GM21423 (cell line): ENCODE results near the gene NTF4.
"Not testable (repeated sequence)": the region's sequence is repeated elsewhere in the genome, so short reads cannot be mapped to it uniquely, and the experiment has no call there.

Experiments used
- ATAC-seq: cut with Tn5 transposase; IDR thresholded peaks from one replicate; pipeline ENCODE4 v1.9.1; 2021; ENCODE audit warnings: mild to moderate bottlenecking, moderate library complexity; ENCODE audit not compliant: unreplicated experiment

Gene NTF4

DNA sequence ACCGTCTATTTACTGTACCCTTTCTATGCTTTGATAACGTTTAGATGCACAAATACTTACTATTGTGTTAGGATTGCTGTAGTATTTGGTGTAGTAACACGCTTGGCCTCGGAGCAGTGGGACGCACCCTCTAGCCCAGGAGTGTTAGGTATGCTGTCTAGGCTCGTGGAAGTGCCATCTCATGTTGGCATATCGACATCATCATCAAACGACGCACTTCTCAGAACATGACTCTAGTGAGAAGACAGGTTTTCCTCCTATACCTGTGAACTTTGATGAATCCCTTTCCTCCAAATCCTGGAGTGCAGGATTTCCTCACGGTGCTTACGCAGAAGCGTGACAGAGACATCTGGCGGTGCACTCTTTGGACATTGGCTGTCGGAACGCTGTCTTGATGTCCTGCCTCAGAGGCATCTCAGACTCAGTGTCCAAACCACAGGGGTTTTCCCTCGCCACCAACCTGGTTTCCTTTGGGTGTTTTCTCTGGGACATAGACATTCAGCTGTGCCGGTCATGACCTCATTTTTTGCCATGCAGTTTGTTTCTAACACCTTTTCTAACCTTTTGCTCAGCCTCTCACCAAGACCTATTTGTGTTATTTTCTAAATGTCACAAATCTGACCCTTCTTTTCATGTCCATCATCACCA, 26.9 kb upstream of the NTF4 start:
- no peak for ATAC-seq

- no peak for ATAC-seq
These were observed 21.7 kb upstream of the NTF4 start for GRCh38 chr19:49086296-49086695.

DNA sequence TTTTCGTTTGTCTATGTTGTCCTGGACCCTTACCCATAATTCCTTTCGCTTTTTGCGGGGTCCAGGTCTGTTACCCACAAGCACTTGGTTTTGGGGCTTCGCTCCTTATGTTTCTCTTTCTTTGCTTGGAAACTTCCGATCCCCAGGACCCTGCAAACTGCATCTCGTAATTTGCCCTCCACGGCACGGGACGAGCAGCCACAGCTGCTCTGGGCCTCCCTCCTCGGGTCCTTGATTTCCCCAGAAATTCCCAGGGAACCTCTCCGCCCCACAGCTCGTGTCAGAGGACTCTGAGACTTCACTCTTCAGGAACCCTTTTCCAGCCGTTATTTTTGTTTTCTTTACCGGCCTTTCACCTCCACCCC, 21.2 kb upstream of the NTF4 start:
- no peak for ATAC-seq

GRCh38 chr19:49085020-49085867, 20.6 kb upstream of the NTF4 start, which contains the start of gene SNRNP70:
Gene SNRNP70 (plus strand): TSS chr19:49085451. CDS start chr19:49086415, 964 bp downstream.
- peak; percentile 83 for ATAC-seq

- no peak for ATAC-seq
These were observed 19.8 kb upstream of the NTF4 start for GRCh38 chr19:49084206-49085019.

DNA sequence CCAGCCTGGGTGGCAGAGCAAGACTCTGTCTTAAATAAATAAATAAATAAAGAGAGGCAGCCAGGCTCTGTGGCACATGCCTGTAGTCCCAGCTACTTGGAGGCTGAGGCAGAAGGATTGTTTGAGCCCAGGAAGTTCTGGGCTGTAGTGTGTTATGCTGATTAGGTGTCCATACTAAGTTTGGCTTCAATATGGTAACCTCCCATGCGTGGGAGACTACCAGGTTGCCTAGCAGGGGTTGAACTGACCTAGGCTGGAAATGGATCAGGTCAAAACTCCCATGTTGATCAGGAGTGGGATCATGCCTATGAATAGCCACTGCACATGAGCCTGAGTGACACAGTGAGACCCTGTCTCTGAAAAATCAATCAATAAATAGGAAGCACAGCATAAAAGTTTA, 16.7 kb upstream of the NTF4 start:
- no peak for ATAC-seq

DNA sequence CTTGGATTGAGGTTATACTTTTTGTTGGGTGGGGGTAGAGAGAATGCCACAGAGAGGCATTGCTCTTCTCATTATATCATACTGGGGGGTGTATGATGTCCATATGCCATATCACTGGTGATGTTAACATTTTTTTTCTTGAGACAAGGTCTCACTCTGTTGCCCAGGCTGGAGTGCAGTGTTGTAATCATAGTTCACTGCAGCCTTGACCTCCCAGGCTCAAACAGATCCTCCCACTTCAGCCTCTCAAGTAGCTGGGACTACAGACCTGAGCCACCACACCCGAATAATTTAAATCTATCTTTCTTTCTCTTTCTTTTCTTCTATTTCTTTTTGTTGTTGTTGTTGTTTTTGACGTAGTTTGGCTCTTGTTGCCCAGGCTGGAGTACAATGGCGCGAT, 15.8 kb upstream of the NTF4 start:
- no peak for ATAC-seq

DNA sequence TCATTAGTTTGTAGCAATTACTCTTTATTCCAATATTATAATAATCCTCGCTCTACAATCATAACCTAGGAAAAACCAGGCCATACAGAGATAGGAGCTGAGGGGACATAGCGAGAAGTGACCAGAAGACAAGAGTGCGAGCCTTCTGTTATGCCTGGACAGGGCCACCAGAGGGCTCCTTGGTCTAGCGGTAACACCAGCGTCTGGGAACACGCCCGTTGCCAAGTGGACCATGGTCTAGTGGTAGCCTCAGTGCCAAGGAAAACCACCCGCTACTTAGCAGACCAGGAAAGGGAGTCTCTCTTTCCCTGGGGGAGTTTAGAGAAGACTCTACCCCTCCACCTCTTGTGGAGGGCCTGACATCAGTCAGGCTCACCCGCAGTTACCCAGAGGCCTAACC, 10.3 kb upstream of the NTF4 start:
- not testable (repeated sequence) for ATAC-seq

DNA sequence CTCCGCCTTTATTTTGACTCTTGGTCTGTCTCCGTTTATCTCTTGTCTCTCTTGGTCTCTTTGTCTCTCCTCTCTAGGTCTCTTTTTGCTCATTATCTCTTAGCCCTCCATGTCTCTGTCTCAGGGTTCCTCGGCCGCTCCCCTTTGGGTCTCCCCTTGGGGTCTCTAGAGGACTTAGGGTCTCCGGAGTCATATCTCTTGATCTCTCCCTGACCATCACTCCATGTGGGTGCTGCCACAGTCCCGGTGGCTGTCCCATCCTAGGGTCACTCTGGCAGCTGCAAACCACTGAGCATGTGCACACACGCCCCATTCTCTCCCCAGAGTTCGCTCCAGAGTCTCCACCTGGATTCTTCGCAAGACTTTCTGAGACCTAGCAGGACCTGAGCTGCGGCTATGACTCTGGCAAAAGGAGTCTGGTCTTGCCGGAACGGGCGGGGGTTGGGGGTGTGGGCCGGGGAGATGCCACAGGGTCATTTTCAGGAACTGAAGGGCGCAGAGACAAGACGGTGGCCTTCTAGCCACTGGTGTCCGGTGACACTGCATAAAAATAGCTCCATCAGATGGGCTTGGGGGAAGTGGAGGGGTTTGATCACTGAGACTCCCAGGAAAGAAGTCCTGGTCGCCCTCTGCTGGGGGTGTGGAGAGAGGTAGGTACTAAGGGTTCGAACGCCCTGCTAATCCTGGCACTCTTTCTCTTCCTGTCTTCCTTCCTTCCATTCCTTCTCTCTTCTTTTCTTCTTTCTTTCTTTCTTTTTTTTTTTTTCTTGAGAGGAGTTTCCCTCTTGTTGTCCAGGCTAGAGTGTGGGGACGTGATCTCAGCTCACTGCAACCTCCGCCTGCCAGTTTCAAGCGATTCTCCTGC, 9.1 kb upstream of the NTF4 start:
- ATAC-seq: no peak

- no peak for ATAC-seq
These were observed 7.4 kb upstream of the NTF4 start for GRCh38 chr19:49071860-49072547.

GRCh38 chr19:49070416-49070815, 5.8 kb upstream of the NTF4 start:
- no peak for ATAC-seq

- no peak for ATAC-seq
These were observed 4.4 kb upstream of the NTF4 start for GRCh38 chr19:49069026-49069425.

- no peak for ATAC-seq
These were observed 2.9 kb upstream of the NTF4 start for GRCh38 chr19:49067554-49067953.

DNA sequence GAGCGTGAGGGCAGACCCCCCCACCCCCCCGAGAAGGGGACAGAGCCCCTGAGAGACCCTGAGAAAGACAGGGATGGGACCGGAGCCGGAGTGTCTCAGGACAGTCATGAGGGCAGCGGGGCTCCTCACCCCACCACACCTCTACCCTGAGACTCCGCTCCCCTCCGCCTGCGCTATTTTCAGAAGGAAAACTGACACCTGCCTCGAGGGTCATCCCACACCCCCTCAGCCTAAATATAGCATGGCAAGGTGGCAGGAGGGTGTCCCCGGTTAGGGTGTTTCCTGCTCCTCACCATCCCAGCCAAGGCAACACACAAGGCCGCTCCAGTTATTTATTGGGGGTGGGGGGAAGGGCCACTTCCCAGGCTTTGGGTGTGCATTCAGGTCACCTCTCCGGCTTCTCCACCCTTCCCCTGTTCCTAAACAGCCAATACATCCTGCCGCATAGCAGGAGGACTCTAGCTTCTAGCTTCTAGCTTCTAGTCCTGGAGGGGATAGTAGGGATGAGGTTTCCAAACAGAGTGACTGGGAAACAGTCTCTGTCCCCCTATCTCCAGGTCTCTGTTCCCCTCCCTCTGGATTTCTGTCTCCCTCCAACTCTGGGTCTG, 1.4 kb upstream of the NTF4 start:
- no peak for ATAC-seq

GRCh38 chr19:49064029-49064629, 489 bp downstream of the NTF4 start:
- ATAC-seq: no peak

- no peak for ATAC-seq
These were observed 3.2 kb downstream of the NTF4 start for GRCh38 chr19:49061445-49061844.

- no peak for ATAC-seq
These were observed 3.6 kb downstream of the NTF4 start for GRCh38 chr19:49061000-49061399.

DNA sequence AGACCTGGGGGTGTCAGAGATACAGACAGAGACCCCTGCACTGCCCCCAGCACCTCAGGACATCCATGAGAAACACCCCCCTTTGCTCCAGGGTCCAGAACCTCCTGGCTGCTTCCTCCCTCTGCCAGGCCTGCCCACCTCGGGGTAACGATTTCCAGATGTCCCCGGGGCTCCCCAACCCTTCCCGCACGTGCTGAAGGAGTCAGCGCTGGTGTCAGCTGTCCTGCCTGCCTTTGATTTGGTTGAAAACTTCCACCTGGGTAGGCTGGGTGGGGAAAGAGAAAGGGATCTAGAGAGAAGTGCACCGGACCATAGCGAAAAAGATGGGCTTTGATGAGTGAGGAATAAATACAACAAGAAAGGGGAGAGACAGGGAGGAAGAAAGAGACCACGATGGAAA, 5.6 kb downstream of the NTF4 start:
- ATAC-seq: no peak

DNA sequence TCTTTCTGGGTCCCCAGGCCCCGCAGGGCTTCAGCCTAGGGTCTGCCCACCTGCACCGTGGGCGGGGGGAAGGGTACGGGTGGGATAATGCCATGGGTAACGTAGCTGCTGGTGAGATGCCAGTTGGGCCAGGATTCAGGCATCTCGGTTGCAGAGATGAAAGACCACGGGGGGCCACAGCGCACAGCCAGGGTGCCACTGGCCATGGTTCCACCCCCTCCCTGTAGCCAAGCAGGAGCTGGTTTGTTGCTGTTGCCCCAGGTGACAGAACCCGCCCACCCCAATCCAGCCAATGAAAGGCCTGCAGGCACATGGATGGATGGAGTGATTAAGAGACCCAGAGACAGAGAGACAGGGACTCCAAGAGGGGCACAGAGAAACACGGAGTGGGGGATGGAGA, 6.1 kb downstream of the NTF4 start:
- ATAC-seq: no peak
